ENCODE data around the gene SLC24A1. TPM values are rescaled to one million over a fixed set of nuclear protein-coding genes. Genes with fewer than 3 reads are reported as not detected.

SLC24A1 gene
- total RNA-seq, 6 experiments from 2014 or later: 7.4 to 14.6 (median 11.7) TPM

- H3K27ac Mint-ChIP-seq: no peak overlapping the region
- peaks cover 5% of the 10 kb centered on the region for H3K36me3 Mint-ChIP-seq (ENCODE audit: low read depth)
- H3K27me3 Mint-ChIP-seq (ENCODE audit: insufficient read depth): no peaks in the 10 kb centered on the region; the same call in 1 of the 2 replicates
- no peak overlapping the region for H3K4me3 Mint-ChIP-seq
- TF ChIP-seq, protein P1, sequence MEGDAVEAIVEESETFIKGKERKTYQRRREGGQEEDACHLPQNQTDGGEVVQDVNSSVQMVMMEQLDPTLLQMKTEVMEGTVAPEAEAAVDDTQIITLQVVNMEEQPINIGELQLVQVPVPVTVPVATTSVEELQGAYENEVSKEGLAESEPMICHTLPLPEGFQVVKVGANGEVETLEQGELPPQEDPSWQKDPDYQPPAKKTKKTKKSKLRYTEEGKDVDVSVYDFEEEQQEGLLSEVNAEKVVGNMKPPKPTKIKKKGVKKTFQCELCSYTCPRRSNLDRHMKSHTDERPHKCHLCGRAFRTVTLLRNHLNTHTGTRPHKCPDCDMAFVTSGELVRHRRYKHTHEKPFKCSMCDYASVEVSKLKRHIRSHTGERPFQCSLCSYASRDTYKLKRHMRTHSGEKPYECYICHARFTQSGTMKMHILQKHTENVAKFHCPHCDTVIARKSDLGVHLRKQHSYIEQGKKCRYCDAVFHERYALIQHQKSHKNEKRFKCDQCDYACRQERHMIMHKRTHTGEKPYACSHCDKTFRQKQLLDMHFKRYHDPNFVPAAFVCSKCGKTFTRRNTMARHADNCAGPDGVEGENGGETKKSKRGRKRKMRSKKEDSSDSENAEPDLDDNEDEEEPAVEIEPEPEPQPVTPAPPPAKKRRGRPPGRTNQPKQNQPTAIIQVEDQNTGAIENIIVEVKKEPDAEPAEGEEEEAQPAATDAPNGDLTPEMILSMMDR (IDR thresholded peaks at IDR 0.05): no peak
- no peaks in the 10 kb centered on the region for H3K9me3 Mint-ChIP-seq
- H3K4me1 Mint-ChIP-seq (ENCODE audit: low read depth): peaks cover 18% of the 10 kb centered on the region
- no peak for DNase-seq
Observed at GRCh38 chr15:65659502-65660052, 37.8 kb downstream of the SLC24A1 start.

DNA sequence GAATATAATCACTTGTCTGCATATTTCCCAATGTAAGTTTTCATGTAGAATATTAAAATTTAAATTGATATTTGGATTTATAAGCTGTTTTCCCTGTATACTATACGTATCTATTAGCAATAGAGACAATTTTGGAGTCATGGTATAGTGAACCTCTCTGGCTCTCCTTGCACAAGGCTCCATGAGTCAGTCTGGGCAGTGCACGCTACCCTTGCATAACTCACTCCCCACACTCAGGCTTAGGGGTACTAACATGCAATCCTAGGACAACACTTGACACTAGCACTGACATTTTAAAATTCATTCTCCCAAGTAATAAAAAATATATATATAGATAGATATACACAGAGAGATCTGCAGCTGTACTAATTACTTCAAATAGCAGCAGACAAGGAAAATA, 39.2 kb downstream of the SLC24A1 start:
- no peaks in the 10 kb centered on the region; the same call in 1 of the 2 replicates for H3K27me3 Mint-ChIP-seq (ENCODE audit: insufficient read depth)
- peaks cover 5% of the 10 kb centered on the region for H3K4me1 Mint-ChIP-seq (ENCODE audit: low read depth)
- peaks cover 5% of the 10 kb centered on the region for H3K36me3 Mint-ChIP-seq (ENCODE audit: low read depth)

GRCh38 chr15:65663521-65663920, 41.8 kb downstream of the SLC24A1 start:
- no peak for DNase-seq
- no peaks in the 10 kb centered on the region; the same call in 1 of the 2 replicates for H3K4me1 Mint-ChIP-seq (ENCODE audit: low read depth)

More for the DNA sequence above, 39.2 kb downstream of the SLC24A1 start:
- DNase-seq: no peak
- TF ChIP-seq, protein P1 (IDR thresholded peaks at IDR 0.05): no peak
- Mint-ChIP-seq H3K4me3 (no peak overlapping the region), H3K27ac (no peak overlapping the region), H3K9me3 (no peaks in the 10 kb centered on the region)

GRCh38 chr15:65666257-65666656, 44.5 kb downstream of the SLC24A1 start:
- DNase-seq: peak; percentile 69
- Mint-ChIP-seq H3K27ac (peak overlapping the region; percentile 80), H3K36me3 (ENCODE audit: low read depth) (peaks cover 8% of the 10 kb centered on the region; the same call in 1 of the 2 replicates), H3K4me3 (no peak overlapping the region), H3K9me3 (no peaks in the 10 kb centered on the region), H3K27me3 (ENCODE audit: insufficient read depth) (no peaks in the 10 kb centered on the region; the same call in 1 of the 2 replicates), H3K4me1 (ENCODE audit: low read depth) (no peaks in the 10 kb centered on the region; the same call in 1 of the 2 replicates)
- TF ChIP-seq, protein P1 (IDR thresholded peaks at IDR 0.05): no peak

More at GRCh38 chr15:65663521-65663920, 41.8 kb downstream of the SLC24A1 start:
- no peak overlapping the region for H3K4me3 Mint-ChIP-seq
- TF ChIP-seq, protein P1 (IDR thresholded peaks at IDR 0.05): no peak
- H3K9me3 Mint-ChIP-seq: no peaks in the 10 kb centered on the region
- peaks cover 4% of the 10 kb centered on the region; the same call in 1 of the 2 replicates for H3K36me3 Mint-ChIP-seq (ENCODE audit: low read depth)
- H3K27me3 Mint-ChIP-seq (ENCODE audit: insufficient read depth): no peaks in the 10 kb centered on the region; the same call in 1 of the 2 replicates
- no peak overlapping the region for H3K27ac Mint-ChIP-seq

GRCh38 chr15:65675551-65675950, 53.8 kb downstream of the SLC24A1 start:
- Mint-ChIP-seq H3K27ac (no peak overlapping the region), H3K4me1 (ENCODE audit: low read depth) (no peaks in the 10 kb centered on the region), H3K27me3 (ENCODE audit: insufficient read depth) (no peaks in the 10 kb centered on the region), H3K4me3 (no peak overlapping the region), H3K9me3 (no peaks in the 10 kb centered on the region), H3K36me3 (ENCODE audit: low read depth) (peaks cover 9% of the 10 kb centered on the region)
- TF ChIP-seq, protein P1 (IDR thresholded peaks at IDR 0.05): no peak
- no peak for DNase-seq
